Nephron (organoid): ENCODE results near the gene DUSP22.
A peak's percentile ranks its signal among the peaks of the same experiment; 100 is the strongest.
"Not testable (repeated sequence)": the region's sequence is repeated elsewhere in the genome, so short reads cannot be mapped to it uniquely, and the experiment has no call there.

Experiments used
- H3K27ac Mint-ChIP-seq, 3 experiments: 2 replicates each; pipeline ENCODE4 v1.8.0; 2020; ENCODE audit warnings: mixed read lengths in 3 of 3, mild to moderate bottlenecking in 2 of 3, moderate library complexity in 1 of 3
- H3K27me3 Mint-ChIP-seq: 2 replicates; pipeline ENCODE4 v1.8.0; 2021; ENCODE audit warnings: low read depth, mild to moderate bottlenecking, moderate library complexity, mixed read lengths
- H3K36me3 Mint-ChIP-seq: 2 replicates; pipeline ENCODE4 v1.8.0; 2020; ENCODE audit warnings: low read depth, mixed read lengths
- H3K4me1 Mint-ChIP-seq: 2 replicates; pipeline ENCODE4 v1.8.0; 2020; ENCODE audit warnings: mixed read lengths
- H3K4me3 Mint-ChIP-seq, 3 experiments: 2 replicates each; pipeline ENCODE4 v1.8.0; 2020; ENCODE audit warnings: mild to moderate bottlenecking in 3 of 3, mixed read lengths in 3 of 3, moderate library complexity in 2 of 3
- H3K9me3 Mint-ChIP-seq: 2 replicates; pipeline ENCODE4 v1.8.0; 2020; ENCODE audit warnings: mixed read lengths
- TF ChIP-seq, protein P1 (sequence below), 3 experiments: fragments of 200-600 bp; sonication (generic); IDR thresholded peaks; one replicate each; pipeline ENCODE4 v1.5.0; 2021; ENCODE audit warnings: antibody characterized with exemption in 3 of 3; ENCODE audit not compliant: unreplicated experiment in 3 of 3

The DUSP22 gene

GRCh38 chr6:366389-367297 is 74.4 kb downstream of the DUSP22 start:
- H3K4me3 Mint-ChIP-seq, result peak overlapping the region in 1 of 3 experiments; percentile 4
- TF ChIP-seq, protein P1, sequence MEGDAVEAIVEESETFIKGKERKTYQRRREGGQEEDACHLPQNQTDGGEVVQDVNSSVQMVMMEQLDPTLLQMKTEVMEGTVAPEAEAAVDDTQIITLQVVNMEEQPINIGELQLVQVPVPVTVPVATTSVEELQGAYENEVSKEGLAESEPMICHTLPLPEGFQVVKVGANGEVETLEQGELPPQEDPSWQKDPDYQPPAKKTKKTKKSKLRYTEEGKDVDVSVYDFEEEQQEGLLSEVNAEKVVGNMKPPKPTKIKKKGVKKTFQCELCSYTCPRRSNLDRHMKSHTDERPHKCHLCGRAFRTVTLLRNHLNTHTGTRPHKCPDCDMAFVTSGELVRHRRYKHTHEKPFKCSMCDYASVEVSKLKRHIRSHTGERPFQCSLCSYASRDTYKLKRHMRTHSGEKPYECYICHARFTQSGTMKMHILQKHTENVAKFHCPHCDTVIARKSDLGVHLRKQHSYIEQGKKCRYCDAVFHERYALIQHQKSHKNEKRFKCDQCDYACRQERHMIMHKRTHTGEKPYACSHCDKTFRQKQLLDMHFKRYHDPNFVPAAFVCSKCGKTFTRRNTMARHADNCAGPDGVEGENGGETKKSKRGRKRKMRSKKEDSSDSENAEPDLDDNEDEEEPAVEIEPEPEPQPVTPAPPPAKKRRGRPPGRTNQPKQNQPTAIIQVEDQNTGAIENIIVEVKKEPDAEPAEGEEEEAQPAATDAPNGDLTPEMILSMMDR (IDR thresholded peaks at IDR 0.05; ENCODE audit: unreplicated experiment in 3 of 3), result no peak
- H3K36me3 Mint-ChIP-seq, result no peaks in the 10 kb centered on the region
- H3K4me1 Mint-ChIP-seq, result peaks cover 48% of the 10 kb centered on the region
- peaks cover 17% of the 10 kb centered on the region for H3K27me3 Mint-ChIP-seq
- H3K9me3 Mint-ChIP-seq, result peaks cover 51% of the 10 kb centered on the region
- H3K27ac Mint-ChIP-seq, result peak overlapping the region in 2 of 3 experiments; percentile 8 to 77

- Mint-ChIP-seq H3K9me3 (peaks cover 46% of the 10 kb centered on the region), H3K4me1 (peaks cover 45% of the 10 kb centered on the region), H3K36me3 (no peaks in the 10 kb centered on the region), H3K27ac (peak overlapping the region in 1 of 3 experiments; percentile 77), H3K27me3 (peaks cover 17% of the 10 kb centered on the region), H3K4me3 (no peak overlapping the region)
- TF ChIP-seq, protein P1 (IDR thresholded peaks at IDR 0.05; ENCODE audit: unreplicated experiment in 3 of 3), result no peak
Measured at GRCh38 chr6:367298-367794, 75.1 kb downstream of the DUSP22 start.

GRCh38 chr6:367891-368630 is 75.8 kb downstream of the DUSP22 start:
- no peaks in the 10 kb centered on the region for H3K36me3 Mint-ChIP-seq
- TF ChIP-seq, protein P1 (IDR thresholded peaks at IDR 0.05; ENCODE audit: unreplicated experiment in 3 of 3), result no peak

DNA sequence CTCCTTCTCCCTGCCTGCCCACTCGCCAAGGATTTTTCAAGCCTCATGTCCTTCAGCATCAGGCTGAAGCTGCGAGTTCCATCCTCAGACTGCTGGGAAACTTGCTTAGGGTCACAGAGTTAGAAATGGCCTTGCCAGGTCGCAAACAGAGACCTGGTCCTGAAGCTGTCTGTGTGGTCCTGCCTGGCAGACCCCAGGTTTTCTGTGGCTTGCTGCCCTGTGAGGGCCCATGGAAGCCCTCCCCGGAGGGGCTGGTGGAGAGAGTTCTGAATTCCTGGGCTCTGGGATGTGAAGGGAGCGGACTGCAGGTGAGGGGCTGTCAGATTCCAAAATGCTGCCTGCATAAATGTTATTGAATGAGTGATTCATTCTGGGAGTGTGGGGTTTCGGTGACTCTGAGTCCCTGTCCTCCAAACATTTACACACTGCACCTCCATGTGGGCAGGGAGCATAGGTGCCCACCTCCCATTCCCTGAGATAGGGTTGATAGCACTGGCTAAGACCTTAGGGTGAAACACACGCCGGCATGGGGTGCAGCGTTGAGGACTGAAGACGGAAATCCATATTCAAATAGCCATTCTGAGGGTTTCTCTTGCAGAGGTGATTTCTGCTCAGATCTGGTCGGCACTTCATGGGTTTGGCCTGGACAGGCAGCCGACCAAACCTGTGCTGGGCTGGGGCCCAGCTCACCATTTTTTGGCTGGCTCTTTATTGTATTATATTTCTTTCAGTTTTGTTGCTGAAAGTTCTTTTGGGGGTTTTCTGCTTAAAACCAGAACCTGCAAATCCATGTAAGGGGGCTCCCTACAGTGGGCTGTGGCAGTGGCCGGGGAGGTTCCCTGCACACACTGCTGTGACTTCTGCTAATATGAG is 77.5 kb downstream of the DUSP22 start:
- Mint-ChIP-seq H3K36me3 (no peaks in the 10 kb centered on the region), H3K4me1 (peaks cover 46% of the 10 kb centered on the region), H3K4me3 (no peak overlapping the region), H3K27me3 (peaks cover 28% of the 10 kb centered on the region), H3K27ac (no peak overlapping the region), H3K9me3 (peaks cover 39% of the 10 kb centered on the region)
- TF ChIP-seq, protein P1 (IDR thresholded peaks at IDR 0.05; ENCODE audit: unreplicated experiment in 3 of 3), result no peak

More at GRCh38 chr6:367891-368630, 75.8 kb downstream of the DUSP22 start:
- peaks cover 44% of the 10 kb centered on the region for H3K9me3 Mint-ChIP-seq
- H3K4me3 Mint-ChIP-seq, result no peak overlapping the region
- no peak overlapping the region for H3K27ac Mint-ChIP-seq
- peaks cover 21% of the 10 kb centered on the region for H3K27me3 Mint-ChIP-seq
- peaks cover 45% of the 10 kb centered on the region for H3K4me1 Mint-ChIP-seq

GRCh38 chr6:370555-370954 is 78.3 kb downstream of the DUSP22 start:
- peaks cover 27% of the 10 kb centered on the region for H3K27me3 Mint-ChIP-seq
- H3K27ac Mint-ChIP-seq, result no peak overlapping the region
- H3K4me1 Mint-ChIP-seq, result peaks cover 44% of the 10 kb centered on the region
- no peaks in the 10 kb centered on the region for H3K36me3 Mint-ChIP-seq
- no peak overlapping the region for H3K4me3 Mint-ChIP-seq
- TF ChIP-seq, protein P1 (IDR thresholded peaks at IDR 0.05; ENCODE audit: unreplicated experiment in 3 of 3), result no peak
- peaks cover 37% of the 10 kb centered on the region for H3K9me3 Mint-ChIP-seq

- Mint-ChIP-seq H3K4me1 (peaks cover 33% of the 10 kb centered on the region), H3K9me3 (peaks cover 40% of the 10 kb centered on the region), H3K27me3 (peaks cover 25% of the 10 kb centered on the region)
- not testable (repeated sequence) for H3K4me3 Mint-ChIP-seq, H3K27ac Mint-ChIP-seq, H3K36me3 Mint-ChIP-seq
Measured at GRCh38 chr6:371851-372250, 79.6 kb downstream of the DUSP22 start.
